Activated CD4-positive, alpha-beta T cell treated with anti-CD3 and anti-CD28 coated beads for 1 hour (primary cell): ENCODE measurements around the gene SEPTIN6.

Experiments
- DNase-seq: peaks from one replicate; pipeline ENCODE4 v3.0.0-alpha.2; 2020

Gene SEPTIN6

GRCh38 chrX:119647552-119648420 lies 45.2 kb downstream of the SEPTIN6 start:
- DNase-seq = peak; percentile 14

DNA sequence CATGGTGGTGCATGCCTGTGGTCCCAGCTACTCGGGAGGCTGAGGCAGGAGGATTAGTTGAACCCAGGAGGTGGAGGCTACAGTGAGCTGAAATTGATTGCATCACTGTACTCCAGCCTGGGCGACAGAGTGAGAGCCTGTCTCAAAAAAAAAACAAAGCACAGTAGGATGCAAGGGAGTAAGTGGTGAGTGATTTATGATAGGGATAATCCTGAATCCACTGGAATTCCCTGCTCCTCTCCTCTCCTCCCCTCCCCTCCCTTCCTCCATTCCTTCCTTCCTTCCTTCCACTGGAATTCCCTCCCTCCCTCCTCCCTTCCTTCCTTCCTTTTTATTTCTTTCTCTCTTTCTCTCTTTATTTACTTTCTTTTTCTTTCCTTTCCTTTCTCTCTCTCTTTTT lies 45.9 kb downstream of the SEPTIN6 start:
- no peak for DNase-seq

- DNase-seq = no peak
These were observed 46.5 kb downstream of the SEPTIN6 start for GRCh38 chrX:119646515-119646914.

- no peak for DNase-seq
These were observed 49.3 kb downstream of the SEPTIN6 start for GRCh38 chrX:119643696-119644095.
